GM21515 (cell line): ENCODE measurements around the gene ASB12.

Experiments
- ATAC-seq: cut with Tn5 transposase; IDR thresholded peaks from one replicate; pipeline ENCODE4 v1.9.1; 2021; ENCODE audit not compliant: unreplicated experiment

Gene ASB12

DNA sequence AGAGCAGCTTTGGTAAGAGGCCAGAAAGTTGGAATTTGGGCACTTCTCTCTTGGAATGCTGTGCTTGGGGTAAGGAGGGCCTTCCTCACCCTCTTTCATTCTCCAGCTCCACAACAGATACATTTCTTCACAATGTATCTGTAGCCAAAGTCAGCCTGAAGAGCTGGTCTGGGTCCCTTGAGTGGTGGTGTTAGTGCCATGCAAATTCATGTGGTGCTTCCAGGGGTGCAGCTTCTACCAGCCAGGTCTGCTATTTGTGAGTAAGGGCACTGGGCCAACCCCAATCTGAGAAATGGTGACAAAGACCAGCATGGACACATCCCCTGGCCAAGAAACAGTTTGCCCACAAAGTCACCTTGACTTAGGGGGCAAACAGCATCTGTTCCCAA lies 42.7 kb downstream of the ASB12 start:
- no peak for ATAC-seq

DNA sequence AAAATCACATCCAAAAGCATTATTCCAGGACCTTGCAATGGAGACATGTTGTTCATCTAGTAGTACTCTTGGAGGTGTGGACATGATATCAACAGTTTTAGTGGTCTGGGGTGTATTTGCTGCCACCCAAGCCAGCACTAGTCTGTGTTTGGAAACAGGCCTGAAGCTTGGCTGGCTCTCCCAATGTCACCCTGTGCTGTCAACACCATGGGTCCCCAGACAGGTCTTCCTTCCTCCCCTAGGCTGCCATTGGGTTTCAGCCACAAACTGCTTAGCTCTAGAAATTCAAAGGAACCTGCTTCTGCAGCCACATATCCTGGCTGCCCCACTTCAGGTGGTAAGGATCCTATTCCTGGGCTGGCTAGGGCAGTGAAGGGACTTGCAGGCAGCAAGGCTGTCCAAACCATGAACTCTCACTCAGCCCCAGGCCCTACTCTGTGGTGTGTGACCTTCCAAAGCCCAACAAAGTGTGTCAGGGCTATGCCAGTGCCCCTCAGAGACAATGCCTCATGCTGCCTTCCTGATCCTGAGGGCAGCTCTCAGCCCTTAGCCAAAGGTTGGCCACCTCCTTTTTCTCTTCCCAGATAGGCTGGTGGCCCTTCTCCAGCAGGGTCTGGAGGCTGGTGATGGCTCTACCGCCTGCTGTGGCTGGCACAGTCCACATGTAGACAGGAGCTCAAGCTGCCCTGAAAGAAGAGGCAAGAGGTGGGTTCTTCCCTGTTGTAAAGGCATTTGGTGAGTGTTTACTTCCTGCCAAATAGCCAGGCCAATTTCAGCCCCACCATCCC lies 43.2 kb downstream of the ASB12 start:
- ATAC-seq = no peak

- ATAC-seq = no peak
Measured at GRCh38 chrX:64184396-64184795, 46.0 kb downstream of the ASB12 start.

DNA sequence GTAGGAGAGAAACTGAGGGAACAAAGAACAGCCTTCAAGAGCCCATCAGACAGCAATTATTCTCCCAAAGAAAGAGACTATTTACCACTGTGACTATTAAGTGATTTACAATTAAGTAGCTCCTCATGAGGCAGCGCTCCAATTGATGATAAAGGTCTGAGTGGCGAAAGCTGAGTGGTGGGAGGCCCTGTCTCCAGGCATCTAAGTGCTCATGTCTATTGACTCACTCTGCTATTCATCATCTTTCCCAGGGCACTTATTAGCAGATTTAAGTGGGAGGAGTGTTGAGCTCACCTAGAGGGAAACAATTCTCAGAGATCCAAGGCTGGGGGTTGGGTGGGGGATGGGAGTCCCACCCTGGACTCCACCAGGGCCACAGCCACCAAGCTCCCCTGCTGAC lies 48.2 kb downstream of the ASB12 start:
- no peak for ATAC-seq

DNA sequence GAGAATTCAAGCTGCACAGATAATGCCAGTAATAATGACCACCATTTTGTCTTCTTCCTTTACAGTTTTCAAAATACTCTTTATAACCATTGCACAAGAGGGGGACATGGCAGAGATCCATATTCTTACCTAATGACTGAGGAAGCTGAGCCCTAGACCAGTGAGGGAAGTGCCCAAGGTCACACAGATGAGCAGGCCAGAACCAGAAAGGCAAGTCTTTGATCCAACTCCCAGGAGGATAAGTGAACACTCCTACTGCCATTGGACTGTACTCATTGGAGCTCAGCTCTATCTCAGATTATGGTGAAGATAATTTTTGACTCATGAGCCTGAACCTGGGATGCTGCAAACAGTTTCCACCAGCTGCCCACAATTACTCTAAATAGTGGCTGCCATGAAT lies 53.5 kb downstream of the ASB12 start:
- ATAC-seq = no peak
